HL-60 (cell line): ENCODE measurements around the gene PPP5C.

Experiments
- DNase-seq, 2 experiments: peaks; one replicate each; pipeline ENCODE4 v3.0.0-alpha.2; 2010 to 2020; ENCODE audit warnings: low read depth in 1 of 2, low spot score in 1 of 2
- H3K27ac ChIP-seq: fragments of 250-450 bp; sonication (Bioruptor Pico); replicated peaks from 2 replicates; pipeline ENCODE4 v1.5.1; 2020; ENCODE audit warnings: mild to moderate bottlenecking, moderate library complexity
- H3K27me3 ChIP-seq: fragments of 250-450 bp; sonication (Bioruptor Pico); 2 replicates; pipeline ENCODE4 v1.5.1; 2021; ENCODE audit warnings: mild to moderate bottlenecking, moderate library complexity; ENCODE audit not compliant: insufficient read depth, poor library complexity, severe bottlenecking
- H3K4me3 ChIP-seq: replicated peaks from 2 replicates; pipeline ENCODE4 v1.5.1; 2011; ENCODE audit warnings: mild to moderate bottlenecking, control low read depth, low read length; ENCODE audit not compliant: insufficient read depth
- CTCF ChIP-seq: IDR thresholded peaks from one replicate; pipeline ENCODE4 v1.5.1; 2011; ENCODE audit warnings: low read length, control low read depth, inconsistent platforms; ENCODE audit not compliant: insufficient read depth
- GABPA ChIP-seq: IDR thresholded peaks from 2 replicates; pipeline ENCODE4 v1.6.1; 2012; ENCODE audit warnings: low read depth
- POLR2AphosphoS5 ChIP-seq: IDR thresholded peaks from 2 replicates; pipeline ENCODE4 v1.6.1; 2012; ENCODE audit warnings: low read depth
- SPI1 ChIP-seq: IDR thresholded peaks from 2 replicates; pipeline ENCODE4 v1.6.1; 2012; ENCODE audit warnings: low read depth, mild to moderate bottlenecking, borderline replicate concordance
- TF ChIP-seq, protein P1 (sequence below): IDR thresholded peaks from 2 replicates; pipeline ENCODE4 v1.6.1; 2012; ENCODE audit warnings: low read depth; ENCODE audit not compliant: insufficient replicate concordance

PPP5C gene

DNA sequence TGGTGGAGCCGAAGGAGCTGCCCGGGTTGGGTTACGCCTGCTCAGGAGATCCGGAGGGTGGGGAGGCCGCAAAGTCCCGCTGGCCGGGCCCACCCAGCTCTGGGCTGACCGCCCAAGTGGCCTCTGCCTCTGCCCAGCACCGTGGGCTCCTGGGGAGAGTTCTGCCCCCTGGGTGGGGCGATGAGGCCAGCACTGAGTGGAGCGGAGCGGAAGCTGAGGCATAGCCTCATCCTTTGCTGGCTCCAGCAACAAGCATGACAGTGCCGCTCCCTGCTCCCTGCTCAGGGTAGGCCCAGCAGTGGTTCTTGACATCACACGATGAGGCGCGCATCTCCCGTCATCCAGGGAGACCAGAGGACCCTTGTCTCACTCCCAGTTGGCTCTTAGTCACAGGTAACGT, 44.0 kb downstream of the PPP5C start:
- Histone ChIP-seq H3K4me3 (no peak overlapping the region), H3K27me3 (no peaks in the 10 kb centered on the region), H3K27ac (no peak overlapping the region)
- TF ChIP-seq, protein P1, sequence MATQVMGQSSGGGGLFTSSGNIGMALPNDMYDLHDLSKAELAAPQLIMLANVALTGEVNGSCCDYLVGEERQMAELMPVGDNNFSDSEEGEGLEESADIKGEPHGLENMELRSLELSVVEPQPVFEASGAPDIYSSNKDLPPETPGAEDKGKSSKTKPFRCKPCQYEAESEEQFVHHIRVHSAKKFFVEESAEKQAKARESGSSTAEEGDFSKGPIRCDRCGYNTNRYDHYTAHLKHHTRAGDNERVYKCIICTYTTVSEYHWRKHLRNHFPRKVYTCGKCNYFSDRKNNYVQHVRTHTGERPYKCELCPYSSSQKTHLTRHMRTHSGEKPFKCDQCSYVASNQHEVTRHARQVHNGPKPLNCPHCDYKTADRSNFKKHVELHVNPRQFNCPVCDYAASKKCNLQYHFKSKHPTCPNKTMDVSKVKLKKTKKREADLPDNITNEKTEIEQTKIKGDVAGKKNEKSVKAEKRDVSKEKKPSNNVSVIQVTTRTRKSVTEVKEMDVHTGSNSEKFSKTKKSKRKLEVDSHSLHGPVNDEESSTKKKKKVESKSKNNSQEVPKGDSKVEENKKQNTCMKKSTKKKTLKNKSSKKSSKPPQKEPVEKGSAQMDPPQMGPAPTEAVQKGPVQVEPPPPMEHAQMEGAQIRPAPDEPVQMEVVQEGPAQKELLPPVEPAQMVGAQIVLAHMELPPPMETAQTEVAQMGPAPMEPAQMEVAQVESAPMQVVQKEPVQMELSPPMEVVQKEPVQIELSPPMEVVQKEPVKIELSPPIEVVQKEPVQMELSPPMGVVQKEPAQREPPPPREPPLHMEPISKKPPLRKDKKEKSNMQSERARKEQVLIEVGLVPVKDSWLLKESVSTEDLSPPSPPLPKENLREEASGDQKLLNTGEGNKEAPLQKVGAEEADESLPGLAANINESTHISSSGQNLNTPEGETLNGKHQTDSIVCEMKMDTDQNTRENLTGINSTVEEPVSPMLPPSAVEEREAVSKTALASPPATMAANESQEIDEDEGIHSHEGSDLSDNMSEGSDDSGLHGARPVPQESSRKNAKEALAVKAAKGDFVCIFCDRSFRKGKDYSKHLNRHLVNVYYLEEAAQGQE = no peak
- DNase-seq = no peak

- no peak overlapping the region for H3K4me3 ChIP-seq
- TF ChIP-seq SPI1 = no peak
- TF ChIP-seq POLR2AphosphoS5 = no peak; the same call in 1 of the 2 replicates
- no peak for TF ChIP-seq CTCF
- TF ChIP-seq GABPA = no peak
- TF ChIP-seq, protein P1 = no peak
- no peak overlapping the region for H3K27ac ChIP-seq
- H3K27me3 ChIP-seq = no peaks in the 10 kb centered on the region
- no peak for DNase-seq
Measured at GRCh38 chr19:46391296-46392251, 44.7 kb downstream of the PPP5C start.

DNA sequence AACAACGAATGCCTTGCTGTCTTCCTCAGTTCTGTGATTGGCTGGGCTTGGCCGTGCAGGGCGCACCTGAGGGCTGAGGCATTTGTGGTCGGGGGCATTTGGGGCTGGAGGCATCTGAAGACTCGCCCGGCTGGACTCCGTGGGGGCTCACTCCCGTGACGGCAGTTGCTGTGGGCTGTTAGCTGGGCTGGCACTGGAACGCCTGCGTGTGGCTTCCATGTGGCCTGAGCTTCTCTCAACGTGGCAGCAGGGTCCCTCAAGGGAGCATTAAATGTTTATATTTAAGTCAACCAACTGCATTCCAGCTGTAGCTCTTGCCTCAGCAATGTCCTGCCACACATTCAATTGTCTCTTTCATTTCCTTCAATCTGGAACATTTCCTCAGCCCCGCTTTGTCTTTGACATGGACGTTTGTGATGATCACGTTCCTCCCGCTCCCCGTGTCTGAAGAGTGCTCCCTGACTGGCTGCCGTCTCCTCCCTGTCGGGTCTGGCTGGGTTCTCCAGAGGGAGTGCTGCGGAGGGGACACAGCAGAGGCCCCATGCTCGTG, 45.4 kb downstream of the PPP5C start:
- no peaks in the 10 kb centered on the region for H3K27me3 ChIP-seq
- DNase-seq = no peak
- no peak overlapping the region for H3K4me3 ChIP-seq
- no peak for TF ChIP-seq SPI1
- TF ChIP-seq, protein P1 = no peak
- TF ChIP-seq GABPA = no peak
- no peak for TF ChIP-seq CTCF
- no peak for TF ChIP-seq POLR2AphosphoS5
- H3K27ac ChIP-seq = no peak overlapping the region
